ENCODE data around the gene PRR35.

GRCh38 chr16:560204-560700 lies at the start of gene PRR35:
- no peak for TF ChIP-seq YY1 (IDR thresholded peaks at IDR 0.05; ENCODE audit: insufficient read depth, insufficient read length)
- no peak for TF ChIP-seq SUZ12 (IDR thresholded peaks at IDR 0.05; ENCODE audit: extremely low read depth, insufficient read depth, insufficient read length)
- no peak for TF ChIP-seq ZNF274 (IDR thresholded peaks at IDR 0.05; ENCODE audit: low read depth, low read length)
